ENCODE measurements around the gene PHACTR1.

DNA sequence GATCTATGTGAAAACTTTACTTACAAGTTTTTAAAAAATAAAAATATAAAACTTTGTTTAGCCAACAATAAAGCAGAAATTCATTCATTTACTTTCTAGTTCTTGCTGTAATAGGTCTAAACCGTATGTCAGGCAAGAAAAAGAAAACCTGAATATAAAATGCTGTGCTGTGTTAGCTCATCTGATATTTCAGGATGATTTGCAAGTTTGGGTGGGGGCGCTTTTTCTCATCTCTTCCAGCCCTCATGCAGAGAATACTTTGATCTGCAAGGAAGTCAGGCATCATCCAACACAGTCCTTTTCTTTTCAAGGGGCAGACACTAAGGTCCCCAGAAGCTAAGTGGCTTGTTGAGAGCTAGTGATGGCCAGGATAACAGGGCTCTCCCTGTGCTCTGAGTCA, 458.5 kb downstream of the PHACTR1 start:
- TF ChIP-seq CTCF (IDR thresholded peaks at IDR 0.05) (no peak), POLR2A (IDR thresholded peaks at IDR 0.05) (no peak)
